Stimulated activated CD8-positive, alpha-beta memory T cell treated with anti-CD3 and anti-CD28 coated beads, Interleukin-2, amount 100 ng/mL, for 1 hour (primary cell): ENCODE results near the gene ANKRD36C.
"Not testable (repeated sequence)": the region's sequence is repeated elsewhere in the genome, so short reads cannot be mapped to it uniquely, and the experiment has no call there.

ENCODE experiments used
- DNase-seq, 2 donors: peaks; one replicate each; pipeline ENCODE4 v3.0.0-alpha.2; 2020; ENCODE audit warnings: low read depth in 2 of 2

Gene ANKRD36C

DNA sequence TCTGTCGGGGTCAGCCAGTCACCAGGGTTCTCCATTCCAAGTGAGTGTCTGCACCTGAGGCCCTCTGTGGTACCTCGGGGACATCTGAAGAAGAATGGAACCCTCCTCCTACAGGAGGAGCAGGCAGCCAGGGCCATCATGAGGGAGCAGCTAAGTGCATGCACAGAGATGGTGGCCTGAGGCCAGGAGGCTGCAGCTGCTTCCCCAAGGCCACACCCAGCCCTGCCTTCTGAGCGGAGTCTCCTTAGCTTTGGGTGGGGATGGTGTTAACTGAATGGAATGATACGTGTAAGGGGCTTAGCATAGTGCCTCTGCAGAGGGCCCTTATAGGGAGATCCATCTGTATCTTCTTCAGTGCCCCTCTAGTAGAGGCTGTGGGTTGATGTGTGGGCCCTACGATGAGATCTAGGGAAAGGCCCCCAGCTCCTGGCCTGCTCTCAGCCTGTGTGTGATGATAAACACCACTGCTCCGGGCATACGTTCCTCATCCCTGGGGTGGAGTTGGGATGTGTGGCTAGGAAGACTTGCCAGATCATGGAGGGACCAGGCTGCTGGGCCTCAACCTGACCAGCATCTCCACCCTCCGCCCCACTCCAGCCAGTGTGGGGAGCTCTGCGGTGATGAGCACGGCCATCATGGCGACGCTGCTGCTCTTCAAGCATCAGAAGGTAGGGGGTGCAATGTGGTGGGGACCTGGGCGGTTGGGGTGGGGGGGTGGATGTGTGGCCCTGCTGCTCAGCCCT is 192.3 kb downstream of the ANKRD36C start:
- not testable (repeated sequence) for DNase-seq

DNA sequence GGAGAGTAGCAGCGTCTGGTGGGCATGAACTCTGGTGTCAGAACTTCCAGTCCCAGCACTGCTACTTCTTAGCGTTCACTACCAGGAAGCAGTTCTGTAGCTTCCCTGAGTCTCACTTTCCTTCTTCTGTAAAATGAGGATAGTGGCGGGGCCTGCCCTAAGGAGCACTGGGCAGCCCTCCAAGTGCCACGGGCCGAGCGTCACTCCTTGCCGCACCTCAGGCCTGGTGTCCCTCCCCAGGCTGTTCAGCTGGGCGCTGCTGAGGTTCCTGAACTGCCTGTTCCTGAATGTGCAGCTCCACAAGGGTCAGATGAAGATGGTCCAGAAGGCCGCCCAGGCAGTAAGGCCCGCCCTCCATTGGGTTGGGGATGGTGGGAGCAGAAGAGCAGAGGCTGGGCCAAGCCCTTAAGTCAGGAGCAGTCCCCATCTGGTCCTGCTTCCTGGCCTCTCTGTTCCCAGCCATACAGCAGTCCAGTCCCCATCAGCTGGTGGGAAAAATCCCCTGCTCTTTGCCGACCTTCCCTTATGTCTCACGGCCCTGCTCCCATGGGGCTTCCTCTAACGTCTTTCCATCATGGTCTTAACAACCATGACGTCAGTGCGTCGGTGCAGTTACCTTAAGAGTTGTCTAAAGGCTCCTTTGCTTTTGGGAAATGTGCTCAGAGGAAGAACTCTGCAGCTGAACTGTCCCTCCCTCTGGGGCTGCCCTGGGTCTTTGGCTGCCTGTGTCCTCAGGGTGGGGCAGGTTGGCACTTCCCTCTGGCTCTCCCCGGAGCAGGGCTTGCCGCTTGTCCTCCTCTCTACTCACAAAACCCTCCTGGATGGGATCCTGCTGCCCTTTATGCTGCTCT is 195.2 kb downstream of the ANKRD36C start:
- DNase-seq = not testable (repeated sequence)

DNA sequence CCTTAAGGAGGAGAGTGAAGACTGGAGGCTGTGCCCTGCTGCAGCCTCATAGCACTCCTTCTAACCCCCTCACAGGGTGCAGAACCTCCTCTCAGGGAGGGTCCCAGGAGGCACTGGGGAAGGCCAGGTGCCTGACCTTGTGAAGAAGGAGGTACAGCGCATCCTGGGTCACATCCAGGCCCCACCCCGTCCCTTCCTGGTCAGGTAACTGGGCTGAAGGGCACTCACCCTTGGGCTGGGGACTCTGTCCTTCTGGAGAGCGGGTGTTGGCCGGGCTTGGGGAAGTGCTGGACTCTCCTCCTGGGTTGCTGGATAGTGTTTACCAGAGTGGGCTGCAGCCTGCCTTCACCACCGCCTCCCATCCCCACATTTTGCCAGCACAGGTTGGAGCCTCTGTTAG is 197.7 kb downstream of the ANKRD36C start:
- DNase-seq = not testable (repeated sequence)

DNA sequence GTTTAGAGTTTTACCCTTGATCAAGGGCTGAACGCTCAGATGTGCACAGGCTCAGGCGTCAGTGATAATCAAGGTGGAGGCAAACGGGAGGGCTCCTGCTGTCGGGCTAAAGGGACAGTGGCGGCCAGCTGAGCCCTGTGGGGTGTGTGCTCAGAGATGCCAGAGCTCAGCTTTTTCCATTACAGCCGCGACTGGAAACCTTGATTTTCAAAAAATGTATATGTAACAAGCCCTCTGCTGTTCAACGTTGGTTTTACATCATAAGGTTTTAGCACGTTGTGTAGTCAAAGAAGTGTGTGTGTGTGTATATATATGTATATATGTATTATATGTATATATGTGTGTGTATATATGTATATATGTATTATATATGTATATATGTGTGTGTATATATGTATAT is 201.4 kb downstream of the ANKRD36C start:
- not testable (repeated sequence) for DNase-seq

DNA sequence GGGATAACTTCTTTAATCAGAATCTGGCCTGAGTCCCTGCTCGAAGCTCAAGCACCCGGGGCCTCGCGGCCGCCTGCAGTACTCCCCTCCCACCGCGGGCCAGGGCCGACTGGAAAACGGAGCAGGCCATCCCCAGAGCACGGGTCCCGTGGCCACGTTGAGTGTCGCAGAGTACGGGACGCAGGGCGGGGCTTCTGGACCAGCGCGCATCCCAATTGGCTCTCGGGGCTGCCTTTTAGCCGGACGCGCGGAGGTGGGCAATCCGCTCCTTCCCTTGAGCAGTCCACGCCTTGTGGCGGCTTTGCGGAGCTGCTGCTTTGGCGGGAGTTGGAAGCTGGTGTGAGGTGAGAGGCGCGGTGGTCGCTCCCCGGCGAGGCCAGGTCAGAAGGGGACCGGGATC is 202.2 kb downstream of the ANKRD36C start:
- DNase-seq = not testable (repeated sequence)

DNA sequence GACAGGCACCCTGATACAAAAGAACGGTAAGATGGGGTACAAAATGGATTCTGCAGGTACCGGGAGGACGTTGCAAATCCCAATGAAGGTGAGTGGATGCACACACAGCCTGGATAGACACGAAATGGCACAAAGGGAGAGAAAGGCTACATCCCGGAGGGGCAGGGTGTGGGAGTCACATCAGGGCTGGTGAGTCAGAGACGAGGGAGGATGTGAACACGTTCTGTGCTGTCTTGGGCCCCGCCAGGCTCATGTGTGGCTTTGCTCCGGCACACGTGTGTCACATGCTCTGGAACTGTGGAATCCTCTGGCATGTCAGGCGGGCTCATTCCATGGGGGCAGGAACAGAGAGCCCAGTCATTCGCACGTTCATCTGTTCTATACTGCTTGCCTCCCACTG is 203.0 kb downstream of the ANKRD36C start:
- not testable (repeated sequence) for DNase-seq
